Gastrocnemius medialis (tissue), 4 donors: ENCODE results near the gene FAM114A1. TPM values are rescaled to one million over a fixed set of nuclear protein-coding genes. Genes with fewer than 3 reads are reported as not detected.

ENCODE experiments used
- ATAC-seq, 2 donors: fragments of 150-250 bp; one replicate each; pipeline ENCODE4 v1.9.1; 2016
- DNase-seq, 2 donors: peaks; one replicate each; pipeline ENCODE4 v3.0.0-alpha.2; 2019
- H3K27ac ChIP-seq, 4 donors: fragments of 200-600 bp; sonication (generic); 1 replicate in 1 of 4; 2 replicates in 3 of 4; pipeline ENCODE4 v1.5.1; 2016 to 2018; ENCODE audit warnings: mild to moderate bottlenecking in 2 of 4, moderate library complexity in 1 of 4
- H3K27me3 ChIP-seq, 3 donors: fragments of 200-600 bp; sonication (generic) in 2 of 3; 1 replicate in 1 of 3; 2 replicates in 2 of 3; pipeline versions ENCODE4 v1.5.1 to v1.6.0; 2016 to 2019; ENCODE audit warnings: mild to moderate bottlenecking in 1 of 3, moderate library complexity in 1 of 3
- H3K36me3 ChIP-seq, 2 donors: fragments of 200-600 bp; sonication (generic) in 1 of 2; one replicate each; pipeline ENCODE4 v1.5.1; 2017 to 2018
- H3K4me1 ChIP-seq, 2 donors: fragments of 200-600 bp; sonication (generic) in 1 of 2; one replicate each; pipeline ENCODE4 v1.5.1; 2016 to 2017; ENCODE audit warnings: mild to moderate bottlenecking in 2 of 2
- H3K4me3 ChIP-seq, 4 donors: fragments of 200-600 bp; sonication (generic) in 3 of 4; 1 replicate in 1 of 4; 2 replicates in 3 of 4; pipeline ENCODE4 v1.5.1; 2016 to 2019; ENCODE audit warnings: mild to moderate bottlenecking in 2 of 4
- H3K9me3 ChIP-seq, 3 donors: fragments of 200-600 bp; sonication (generic) in 2 of 3; 1 replicate in 1 of 3; 2 replicates in 2 of 3; pipeline ENCODE4 v1.5.1; 2016 to 2019
- CTCF ChIP-seq, 5 experiments: fragments of 450-650 bp in 3 of 5; fragments of 200-600 bp in 2 of 5; sonication (generic) in 2 of 5; IDR thresholded peaks in 4 of 5; conservative IDR thresholded peaks in 1 of 5; 1 replicate in 4 of 5; 2 replicates in 1 of 5; pipeline ENCODE4 v1.5.1; 2016 to 2019; ENCODE audit warnings: antibody characterized with exemption in 5 of 5, mild to moderate bottlenecking in 3 of 5, moderate library complexity in 3 of 5
- POLR2A ChIP-seq, 2 donors: fragments of 450-650 bp; IDR thresholded peaks; one replicate each; pipeline ENCODE4 v1.6.1; 2017; ENCODE audit warnings: antibody characterized with exemption in 2 of 2, mild to moderate bottlenecking in 2 of 2, moderate library complexity in 2 of 2
- in situ Hi-C, 4 donors: fragments of 200-750 bp; cut with MboI; loops; one replicate each; pipeline versions ENCODE4 v1.15.0 to v1.8.0; 2017; ENCODE audit warnings: low sequenced_read_pairs in 4 of 4
- intact Hi-C: fragments of 100-400 bp; cut with DNase I; formaldehyde crosslinking; loops from one replicate; pipeline ENCODE4 v1.15.1; 2023; ENCODE audit warnings: low total_unique reads
- microRNA counts, 2 donors: library from miRNA; unstranded; fragments of <30 nt; microRNA quantifications; one replicate each; lab custom pipeline; 2016
- microRNA-seq, 2 donors: library from miRNA; unstranded; fragments of <30 nt; microRNA quantifications; one replicate each; pipeline ENCODE4, GENCODE V29; 2016; ENCODE audit warnings: borderline replicate concordance in 2 of 2
- total RNA-seq, 4 donors: library from RNA; depleted of rRNA; stranded (reverse); fragments of >200 nt; gene quantifications; one replicate each; pipeline versions ENCODE4 v1.1.0 to v1.2.3, GENCODE V29; 2016

Gene FAM114A1
- total RNA-seq, 4 donors from 2014 or later: 23.2 to 47.5 (median 27.4) TPM

- no peak for DNase-seq
- in situ Hi-C loops: no loop called here
- no peak for ATAC-seq
- Histone ChIP-seq H3K4me1 (no peaks in the 10 kb centered on the region), H3K36me3 (no peaks in the 10 kb centered on the region), H3K9me3 (no peaks in the 10 kb centered on the region), H3K4me3 (no peak overlapping the region), H3K27ac (no peak overlapping the region), H3K27me3 (no peaks in the 10 kb centered on the region)
- TF ChIP-seq POLR2A (IDR thresholded peaks at IDR 0.05) (no peak), CTCF (IDR thresholded peaks at IDR 0.05 in 4 of 5, conservative IDR thresholded peaks at IDR 0.05 in 1 of 5) (no peak)
- intact Hi-C loops: no loop called here
Observed at GRCh38 chr4:38990241-38990640, 122.6 kb downstream of the FAM114A1 start.

- no peak overlapping the region for H3K27ac ChIP-seq
- no peaks in the 10 kb centered on the region for H3K9me3 ChIP-seq
- H3K4me1 ChIP-seq: no peaks in the 10 kb centered on the region
- no peak for ATAC-seq
- H3K4me3 ChIP-seq: no peak overlapping the region
- intact Hi-C loops: no loop called here
- TF ChIP-seq POLR2A (IDR thresholded peaks at IDR 0.05): no peak
- TF ChIP-seq CTCF (IDR thresholded peaks at IDR 0.05 in 4 of 5, conservative IDR thresholded peaks at IDR 0.05 in 1 of 5): no peak
- DNase-seq: no peak
- no peaks in the 10 kb centered on the region for H3K36me3 ChIP-seq
- in situ Hi-C loops: no loop called here
- H3K27me3 ChIP-seq: no peaks in the 10 kb centered on the region
Observed at GRCh38 chr4:38993683-38994082, 126.1 kb downstream of the FAM114A1 start.

- no peak for DNase-seq
- H3K27ac ChIP-seq: no peak overlapping the region
- H3K36me3 ChIP-seq: no peaks in the 10 kb centered on the region
- no peak for ATAC-seq
- H3K4me3 ChIP-seq: no peak overlapping the region
- TF ChIP-seq POLR2A (IDR thresholded peaks at IDR 0.05) (no peak), CTCF (IDR thresholded peaks at IDR 0.05 in 4 of 5, conservative IDR thresholded peaks at IDR 0.05 in 1 of 5) (no peak)
- H3K27me3 ChIP-seq: no peaks in the 10 kb centered on the region
- in situ Hi-C loops: no loop called here
- intact Hi-C loops: no loop called here
- H3K9me3 ChIP-seq: no peaks in the 10 kb centered on the region
- H3K4me1 ChIP-seq: no peaks in the 10 kb centered on the region
Observed at GRCh38 chr4:38994135-38994534, 126.5 kb downstream of the FAM114A1 start.

MicroRNA genes within 50 kb of the gene (microRNA counts, 767-probe panel; counts per million panel counts)
- microRNA hsa-miR-574-3p (lab: Ali Mortazavi, UCI) (3,974 to 5,804 counts per million in 2 donors), microRNA hsa-miR-574-5p (lab: Ali Mortazavi, UCI) (356 to 4,687 counts per million in 2 donors)

Small RNA genes lying within 50 kb of the gene (microRNA-seq; reads per million reads assigned to microRNA genes)
- 314 to 387 reads per million in 2 donors for gene MIR574

Other genes starting within 250 kb of the FAM114A1 start
- gene KLF3, start 203.6 kb upstream of the FAM114A1 start, total RNA-seq: 10 to 100 TPM; 12.7 to 26.5 (median 19.4) TPM
- not detected for gene TLR10, start 84.8 kb upstream of the FAM114A1 start, total RNA-seq
- gene TLR1, start 63.0 kb upstream of the FAM114A1 start, total RNA-seq: 1 to 10 TPM in 3 of 4 donors, not detected in 1; 1.3 to 2.4 (median 1.5) TPM
- under 1 TPM; 0.29 to 0.75 (median 0.48) TPM for gene TLR6, start 11.0 kb upstream of the FAM114A1 start, total RNA-seq
- gene TMEM156, start 164.6 kb downstream of the FAM114A1 start, total RNA-seq: not detected
- 10 to 100 TPM; 10.9 to 14.0 (median 11.8) TPM for gene KLHL5, start 194.4 kb downstream of the FAM114A1 start, total RNA-seq